Cardiac septum (tissue), 1 donor: Measurements from ENCODE around the gene D2HGDH. TPM values are rescaled to one million over a fixed set of nuclear protein-coding genes. Genes with fewer than 3 reads are reported as not detected.
A peak's percentile ranks its signal among the peaks of the same experiment; 100 is the strongest.
"Not testable (repeated sequence)": the region's sequence is repeated elsewhere in the genome, so short reads cannot be mapped to it uniquely, and the experiment has no call there.

Experiments used
- DNase-seq: peaks from one replicate; pipeline ENCODE4 v3.0.0-alpha.2; 2020; ENCODE audit warnings: low spot score
- intact Hi-C: fragments of 100-400 bp; cut with DNase I; formaldehyde crosslinking; loops from one replicate; pipeline ENCODE4 v1.14.0; 2022
- total RNA-seq: library from RNA; stranded (reverse); fragmentation: NEBNext Ultra II Directional; extraction: Animal tissue kit (Norgen Biotek cat#: 25700); gene quantifications from one replicate; pipeline ENCODE4 v1.2.1, GENCODE V29; 2021
- donor health status: DM: no; HTN: no; CAD: no.

Gene D2HGDH
- total RNA-seq, 1 donor from 2014 or later: 15.7 TPM

- intact Hi-C loops: no loop called here
- no peak for DNase-seq
Observed at GRCh38 chr2:241777170-241777685, 42.8 kb downstream of the D2HGDH start.

DNA sequence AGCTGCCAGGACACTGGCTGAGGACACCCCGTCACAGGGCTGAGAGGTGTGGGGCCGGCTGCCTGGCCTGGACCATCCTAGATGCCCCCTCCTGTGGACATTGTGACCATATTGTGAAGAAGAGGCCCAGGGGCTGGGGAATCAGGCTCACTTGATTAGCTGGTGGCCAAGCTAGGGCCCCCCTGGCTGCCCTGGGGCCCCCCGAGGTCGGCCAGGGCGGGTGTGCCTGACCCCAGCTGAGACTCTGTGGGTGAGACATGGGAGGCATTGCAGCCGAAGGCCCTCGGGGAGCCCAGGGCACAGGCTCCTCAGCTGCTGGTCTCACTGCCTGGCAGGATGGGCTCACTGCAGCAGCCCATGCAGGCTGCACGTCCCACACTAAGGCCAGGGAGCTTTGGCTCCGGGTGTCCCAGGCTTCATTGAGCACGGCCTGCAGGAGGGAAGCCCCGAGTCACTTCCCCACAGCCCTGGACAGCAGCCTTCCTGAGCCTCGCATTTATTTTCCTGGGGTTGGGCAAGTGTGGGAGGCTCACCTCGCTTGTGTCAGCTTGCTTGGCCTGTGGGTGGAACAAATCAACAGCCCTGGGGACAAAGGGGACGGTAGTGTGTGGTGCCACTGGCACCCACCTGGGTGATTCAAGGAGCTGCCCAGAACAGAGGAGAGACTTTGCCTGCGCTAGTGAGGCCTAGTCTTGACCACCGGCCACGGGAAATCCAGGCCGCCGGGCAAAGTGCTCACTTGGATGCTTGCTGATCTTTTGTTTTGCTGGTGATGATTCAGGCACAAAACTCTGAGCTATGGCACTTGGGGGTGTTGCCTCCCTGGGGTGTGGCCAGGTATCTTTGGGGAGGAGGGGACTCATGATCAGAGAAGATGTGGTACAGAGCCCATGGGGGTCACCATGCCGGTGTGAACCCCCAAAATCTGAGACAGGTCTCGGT is 43.5 kb downstream of the D2HGDH start:
- intact Hi-C loops: no loop called here
- no peak for DNase-seq

- DNase-seq: no peak
- intact Hi-C loops: no loop called here
Observed at GRCh38 chr2:241780939-241781569, 46.6 kb downstream of the D2HGDH start.

- DNase-seq, intact Hi-C loops: not testable (repeated sequence)
Observed at GRCh38 chr2:241782053-241782452, 47.6 kb downstream of the D2HGDH start.

- DNase-seq: no peak
- intact Hi-C loops: no loop called here
Observed at GRCh38 chr2:241788135-241788534, 53.7 kb downstream of the D2HGDH start.

- intact Hi-C loops: no loop called here
- no peak for DNase-seq
Observed at GRCh38 chr2:241788572-241788971, 54.1 kb downstream of the D2HGDH start.

DNA sequence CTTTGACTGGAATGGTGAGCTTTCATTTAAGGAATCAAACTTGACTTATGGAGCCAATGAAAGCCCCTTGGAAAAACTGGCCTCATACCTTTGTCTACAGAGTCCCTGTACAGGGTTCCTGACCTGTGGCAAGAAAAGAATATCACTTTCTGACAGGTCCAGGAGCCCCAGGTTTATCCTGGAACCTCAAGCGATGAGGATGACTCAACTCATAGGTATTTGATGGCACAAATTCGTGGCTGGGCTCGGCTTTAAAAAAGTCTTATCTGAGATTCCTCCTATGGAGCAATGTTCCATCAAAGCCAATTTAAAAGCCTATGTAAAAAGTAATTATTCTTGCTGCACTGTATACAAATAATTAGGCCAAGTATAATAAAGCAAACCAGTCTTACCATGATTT is 57.0 kb downstream of the D2HGDH start:
- DNase-seq, intact Hi-C loops: not testable (repeated sequence)

DNA sequence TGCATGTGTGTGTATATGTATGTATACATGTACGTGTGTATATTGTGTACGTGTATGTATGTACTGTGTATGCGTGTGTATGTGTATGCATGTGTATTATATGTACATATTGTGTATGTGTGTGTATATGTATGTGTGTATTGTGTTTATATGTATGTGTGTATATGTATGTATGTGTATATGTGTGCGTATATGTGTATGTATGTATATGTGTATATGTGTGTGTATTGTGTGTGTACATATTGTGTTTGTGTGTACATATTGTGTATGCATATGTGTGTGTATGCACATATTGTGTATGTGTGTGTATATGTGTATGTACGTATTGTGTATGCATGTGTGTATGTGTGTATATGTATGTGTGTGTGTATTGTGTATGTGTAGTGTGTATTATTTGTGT is 59.0 kb downstream of the D2HGDH start:
- intact Hi-C loops: no loop called here
- DNase-seq: no peak

GRCh38 chr2:241794250-241794823 is 59.9 kb downstream of the D2HGDH start:
- intact Hi-C loops: no loop called here
- no peak for DNase-seq

DNA sequence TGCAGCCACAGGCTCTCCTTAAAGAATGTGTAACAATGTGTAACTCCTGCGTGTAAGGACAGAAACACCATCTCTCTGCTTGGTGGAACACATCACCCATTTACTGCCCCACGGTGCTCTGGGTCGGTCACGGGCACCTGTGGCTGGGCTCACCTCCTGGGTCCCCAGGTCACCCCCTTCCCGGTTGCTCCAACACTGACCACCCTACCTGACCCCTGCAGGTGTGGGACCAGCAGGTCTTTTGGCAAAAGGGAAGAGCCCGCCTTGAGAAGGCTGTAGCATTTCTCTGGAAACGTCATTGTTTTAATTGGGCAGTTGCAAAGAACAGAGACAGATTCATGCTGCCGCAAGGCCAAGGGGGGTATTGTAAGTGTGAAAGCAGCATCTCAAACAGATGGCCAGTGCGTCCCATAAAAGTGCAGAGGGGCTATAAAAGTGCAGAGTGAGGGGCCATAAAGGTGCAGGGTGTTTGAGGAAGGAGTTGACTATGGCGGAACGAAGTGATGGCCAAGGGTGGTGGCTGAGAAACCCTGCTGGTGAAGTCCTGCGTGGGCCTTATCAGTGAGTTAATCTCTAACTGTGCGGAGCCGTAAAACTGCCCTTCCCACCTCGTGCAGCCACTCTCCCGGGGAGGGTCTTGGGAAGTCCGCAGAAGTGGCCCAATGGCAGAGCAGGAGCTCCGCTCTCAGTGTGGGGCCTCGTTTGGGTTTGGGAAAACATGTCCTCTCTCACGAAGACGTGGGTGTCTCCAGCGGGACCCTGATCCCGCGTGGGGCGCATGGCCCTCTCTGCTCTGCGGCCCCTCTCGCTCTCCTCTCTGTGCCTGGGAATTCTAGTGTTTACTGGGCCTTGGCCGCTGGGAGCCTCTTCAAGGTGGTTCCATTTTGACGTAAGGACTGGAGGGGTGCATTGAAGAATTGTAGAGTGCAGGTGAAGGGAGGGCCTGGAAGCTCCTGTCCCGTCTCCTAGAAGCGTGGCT is 60.9 kb downstream of the D2HGDH start:
- intact Hi-C loops: no loop called here
- DNase-seq: no peak

GRCh38 chr2:241796209-241796608 is 61.8 kb downstream of the D2HGDH start:
- intact Hi-C loops: no loop called here
- DNase-seq: peak; percentile 70

DNA sequence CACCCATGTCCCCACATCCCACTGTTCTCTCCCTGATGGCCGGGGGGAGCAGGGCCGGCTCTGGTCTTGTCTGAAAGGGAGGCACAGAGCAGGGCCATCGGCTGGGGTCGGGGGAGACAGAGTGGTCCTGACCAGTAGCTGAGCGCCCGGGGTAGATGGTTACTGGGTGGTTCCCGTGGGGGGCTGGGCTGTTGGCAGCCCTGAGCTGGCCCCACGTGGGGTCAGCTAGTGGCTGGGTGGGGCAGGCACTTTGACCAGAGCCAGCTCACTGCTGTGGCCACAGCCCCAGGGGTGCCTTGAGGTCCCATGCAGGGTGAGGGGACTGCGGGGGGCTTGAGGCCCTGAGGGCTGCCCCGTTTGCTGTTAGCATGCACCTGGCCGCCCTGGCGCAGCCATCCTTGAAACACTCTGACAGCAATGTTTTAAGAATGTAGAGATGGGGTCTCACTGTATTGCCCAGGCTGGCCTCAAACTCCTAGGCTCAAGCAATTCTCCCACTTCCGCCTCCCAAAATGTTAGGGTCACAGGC is 62.2 kb downstream of the D2HGDH start:
- peak; percentile 69 for DNase-seq
- intact Hi-C loops: no loop called here

DNA sequence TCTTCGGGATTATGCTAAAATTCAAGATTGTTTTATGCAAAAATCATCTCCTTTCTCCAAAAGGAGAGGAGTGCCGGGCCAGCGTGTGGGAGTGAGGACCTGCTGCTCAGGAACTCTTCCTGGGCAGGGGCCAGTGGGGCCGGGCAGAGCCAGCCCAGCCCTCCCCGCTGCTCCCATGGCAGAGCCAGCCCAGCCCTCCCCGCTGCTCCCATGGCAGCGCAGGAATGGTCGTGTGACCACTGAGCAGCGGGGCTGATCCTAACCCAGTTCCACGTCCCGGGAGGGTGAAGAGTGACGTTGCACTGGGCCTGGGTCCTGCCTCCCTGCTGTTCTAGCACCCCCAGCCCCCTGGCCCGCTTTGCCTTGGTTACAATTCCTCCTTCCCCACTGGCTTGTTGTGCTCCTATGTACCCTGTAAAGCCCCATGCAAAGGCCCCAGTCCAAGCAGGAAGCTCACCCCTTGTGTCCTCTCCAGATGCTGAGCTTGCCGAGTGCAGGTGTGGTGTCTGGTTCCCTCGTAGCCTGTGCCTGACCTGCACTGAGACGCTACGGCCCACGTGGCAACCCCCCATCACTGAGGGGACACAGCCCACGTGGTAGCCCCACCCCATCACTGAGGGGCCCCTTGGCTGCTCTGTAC is 63.1 kb downstream of the D2HGDH start:
- DNase-seq: no peak
- intact Hi-C loops: no loop called here

- peak; percentile 61 for DNase-seq
- intact Hi-C loops: no loop called here
Observed at GRCh38 chr2:241798081-241798630, 63.7 kb downstream of the D2HGDH start.

DNA sequence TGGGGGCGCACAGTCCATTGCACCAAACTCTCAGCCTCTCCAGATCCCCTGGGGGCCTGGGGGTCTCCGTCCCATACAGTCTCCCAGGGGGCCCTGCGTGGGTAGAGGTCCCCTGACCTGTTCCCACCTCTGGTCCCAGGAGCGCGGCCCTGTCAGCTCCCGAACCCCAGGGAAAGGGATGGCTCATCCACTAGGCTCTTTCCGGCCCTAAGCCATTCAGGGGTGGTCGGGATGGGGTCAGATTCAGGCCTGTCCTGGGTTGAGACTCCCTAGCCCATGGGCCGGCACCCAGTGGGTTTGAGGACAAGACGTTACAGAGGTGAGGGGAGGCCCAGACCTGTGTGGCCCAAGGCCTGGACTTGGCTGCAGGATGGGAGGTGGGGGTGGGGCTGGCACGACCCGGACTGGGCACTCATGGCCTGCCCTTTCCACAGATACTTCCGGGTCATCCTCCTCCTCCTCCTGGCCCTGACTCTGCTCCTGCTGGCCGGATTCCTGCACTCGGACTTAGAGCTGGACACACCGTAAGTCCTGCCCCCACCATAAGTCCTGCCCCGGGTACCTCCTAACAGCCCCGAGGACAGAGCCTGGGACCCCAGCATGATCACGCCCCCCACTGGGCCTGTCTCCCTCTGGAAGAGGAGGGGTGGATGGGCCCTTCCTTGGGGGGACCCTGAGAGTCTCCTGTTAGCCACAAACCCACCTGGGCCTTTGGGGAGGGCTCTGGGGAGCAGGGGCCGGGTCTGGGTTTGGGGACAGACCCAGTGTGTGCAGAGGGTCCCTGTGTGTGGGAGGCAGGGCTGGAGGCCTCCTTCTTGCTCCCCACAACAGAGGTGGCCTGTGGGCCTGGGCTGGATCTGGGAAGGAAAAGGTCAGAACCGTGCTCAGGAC is 64.4 kb downstream of the D2HGDH start:
- intact Hi-C loops: no loop called here
- peak; percentile 75 for DNase-seq

DNA sequence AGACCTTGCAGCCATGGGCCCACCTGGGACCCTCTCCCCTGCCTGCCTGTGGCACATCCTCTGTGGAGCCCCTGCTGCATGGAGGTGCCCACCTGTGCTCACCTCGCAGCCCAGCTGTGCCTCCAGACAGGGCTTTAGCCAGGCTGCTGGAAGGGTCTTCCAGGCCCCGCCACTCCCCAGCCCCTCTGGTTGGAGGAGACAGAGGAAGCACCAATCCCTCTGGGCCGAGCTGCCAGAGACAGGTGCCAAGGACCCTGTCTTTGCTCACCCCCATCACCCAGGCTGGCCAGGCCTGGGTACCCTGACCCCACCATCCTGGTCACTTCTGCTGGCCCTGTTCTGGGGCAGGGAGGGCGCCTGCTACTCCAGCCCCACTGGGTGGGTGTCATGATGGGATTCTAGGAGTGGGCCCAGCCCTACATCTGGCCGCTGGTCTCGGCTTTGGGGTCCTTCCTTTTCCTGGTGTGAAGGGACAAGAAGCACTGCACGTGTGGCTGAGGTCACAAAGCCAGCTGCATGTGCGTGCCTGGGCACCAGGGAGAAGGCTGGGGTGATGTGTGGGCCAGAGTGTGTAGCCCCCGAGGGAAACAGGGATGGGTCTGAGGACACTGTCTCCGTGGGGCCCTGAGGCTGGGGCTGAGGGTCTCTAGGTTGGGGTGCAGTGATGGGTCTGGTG is 65.2 kb downstream of the D2HGDH start:
- peak; percentile 63 for DNase-seq
- intact Hi-C loops: no loop called here
